ENCODE results near the gene UQCR10.

UQCR10 gene

DNA sequence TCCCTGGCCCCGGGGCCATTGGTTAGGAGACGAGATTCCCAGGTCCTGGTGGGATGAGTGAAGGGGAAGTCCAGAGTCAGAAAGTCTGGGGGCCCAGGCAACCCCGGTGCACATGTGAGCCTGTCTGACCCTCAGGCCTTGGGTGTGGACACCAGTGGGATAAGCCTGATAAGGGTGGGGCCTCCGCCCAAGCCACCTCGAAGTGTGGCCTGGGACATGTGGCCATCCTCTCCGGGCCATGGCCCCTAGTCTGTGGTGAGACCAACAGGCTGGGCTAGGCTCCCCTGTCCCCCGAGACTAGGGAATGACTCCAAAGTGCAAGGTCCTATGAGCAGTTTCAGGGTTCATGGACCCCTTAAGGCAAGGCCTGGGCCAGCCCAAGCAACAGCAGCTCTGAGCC lies 41.1 kb upstream of the UQCR10 start:
- no peak overlapping the region for H3K27ac ChIP-seq (replicated peaks)
- no peak overlapping the region for H3K4me3 ChIP-seq (replicated peaks; ENCODE audit: insufficient read depth, low read length)
- DNase-seq (ENCODE audit: low read depth in 1 of 2, low spot score in 1 of 2), result no peak
- TF ChIP-seq, protein P1, sequence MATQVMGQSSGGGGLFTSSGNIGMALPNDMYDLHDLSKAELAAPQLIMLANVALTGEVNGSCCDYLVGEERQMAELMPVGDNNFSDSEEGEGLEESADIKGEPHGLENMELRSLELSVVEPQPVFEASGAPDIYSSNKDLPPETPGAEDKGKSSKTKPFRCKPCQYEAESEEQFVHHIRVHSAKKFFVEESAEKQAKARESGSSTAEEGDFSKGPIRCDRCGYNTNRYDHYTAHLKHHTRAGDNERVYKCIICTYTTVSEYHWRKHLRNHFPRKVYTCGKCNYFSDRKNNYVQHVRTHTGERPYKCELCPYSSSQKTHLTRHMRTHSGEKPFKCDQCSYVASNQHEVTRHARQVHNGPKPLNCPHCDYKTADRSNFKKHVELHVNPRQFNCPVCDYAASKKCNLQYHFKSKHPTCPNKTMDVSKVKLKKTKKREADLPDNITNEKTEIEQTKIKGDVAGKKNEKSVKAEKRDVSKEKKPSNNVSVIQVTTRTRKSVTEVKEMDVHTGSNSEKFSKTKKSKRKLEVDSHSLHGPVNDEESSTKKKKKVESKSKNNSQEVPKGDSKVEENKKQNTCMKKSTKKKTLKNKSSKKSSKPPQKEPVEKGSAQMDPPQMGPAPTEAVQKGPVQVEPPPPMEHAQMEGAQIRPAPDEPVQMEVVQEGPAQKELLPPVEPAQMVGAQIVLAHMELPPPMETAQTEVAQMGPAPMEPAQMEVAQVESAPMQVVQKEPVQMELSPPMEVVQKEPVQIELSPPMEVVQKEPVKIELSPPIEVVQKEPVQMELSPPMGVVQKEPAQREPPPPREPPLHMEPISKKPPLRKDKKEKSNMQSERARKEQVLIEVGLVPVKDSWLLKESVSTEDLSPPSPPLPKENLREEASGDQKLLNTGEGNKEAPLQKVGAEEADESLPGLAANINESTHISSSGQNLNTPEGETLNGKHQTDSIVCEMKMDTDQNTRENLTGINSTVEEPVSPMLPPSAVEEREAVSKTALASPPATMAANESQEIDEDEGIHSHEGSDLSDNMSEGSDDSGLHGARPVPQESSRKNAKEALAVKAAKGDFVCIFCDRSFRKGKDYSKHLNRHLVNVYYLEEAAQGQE (IDR thresholded peaks at IDR 0.05; ENCODE audit: insufficient replicate concordance, low read depth), result no peak
- TF ChIP-seq GABPA (IDR thresholded peaks at IDR 0.05; ENCODE audit: low read depth), result no peak
- TF ChIP-seq, protein P2, sequence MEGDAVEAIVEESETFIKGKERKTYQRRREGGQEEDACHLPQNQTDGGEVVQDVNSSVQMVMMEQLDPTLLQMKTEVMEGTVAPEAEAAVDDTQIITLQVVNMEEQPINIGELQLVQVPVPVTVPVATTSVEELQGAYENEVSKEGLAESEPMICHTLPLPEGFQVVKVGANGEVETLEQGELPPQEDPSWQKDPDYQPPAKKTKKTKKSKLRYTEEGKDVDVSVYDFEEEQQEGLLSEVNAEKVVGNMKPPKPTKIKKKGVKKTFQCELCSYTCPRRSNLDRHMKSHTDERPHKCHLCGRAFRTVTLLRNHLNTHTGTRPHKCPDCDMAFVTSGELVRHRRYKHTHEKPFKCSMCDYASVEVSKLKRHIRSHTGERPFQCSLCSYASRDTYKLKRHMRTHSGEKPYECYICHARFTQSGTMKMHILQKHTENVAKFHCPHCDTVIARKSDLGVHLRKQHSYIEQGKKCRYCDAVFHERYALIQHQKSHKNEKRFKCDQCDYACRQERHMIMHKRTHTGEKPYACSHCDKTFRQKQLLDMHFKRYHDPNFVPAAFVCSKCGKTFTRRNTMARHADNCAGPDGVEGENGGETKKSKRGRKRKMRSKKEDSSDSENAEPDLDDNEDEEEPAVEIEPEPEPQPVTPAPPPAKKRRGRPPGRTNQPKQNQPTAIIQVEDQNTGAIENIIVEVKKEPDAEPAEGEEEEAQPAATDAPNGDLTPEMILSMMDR (IDR thresholded peaks at IDR 0.05; ENCODE audit: insufficient read depth, low read length), result no peak
- no peak for TF ChIP-seq POLR2AphosphoS5 (IDR thresholded peaks at IDR 0.05; ENCODE audit: low read depth)
- TF ChIP-seq SPI1 (IDR thresholded peaks at IDR 0.05; ENCODE audit: borderline replicate concordance, low read depth), result no peak
- H3K27me3 ChIP-seq (ENCODE audit: insufficient read depth, poor library complexity, severe bottlenecking), result peaks cover 19% of the 10 kb centered on the region

DNA sequence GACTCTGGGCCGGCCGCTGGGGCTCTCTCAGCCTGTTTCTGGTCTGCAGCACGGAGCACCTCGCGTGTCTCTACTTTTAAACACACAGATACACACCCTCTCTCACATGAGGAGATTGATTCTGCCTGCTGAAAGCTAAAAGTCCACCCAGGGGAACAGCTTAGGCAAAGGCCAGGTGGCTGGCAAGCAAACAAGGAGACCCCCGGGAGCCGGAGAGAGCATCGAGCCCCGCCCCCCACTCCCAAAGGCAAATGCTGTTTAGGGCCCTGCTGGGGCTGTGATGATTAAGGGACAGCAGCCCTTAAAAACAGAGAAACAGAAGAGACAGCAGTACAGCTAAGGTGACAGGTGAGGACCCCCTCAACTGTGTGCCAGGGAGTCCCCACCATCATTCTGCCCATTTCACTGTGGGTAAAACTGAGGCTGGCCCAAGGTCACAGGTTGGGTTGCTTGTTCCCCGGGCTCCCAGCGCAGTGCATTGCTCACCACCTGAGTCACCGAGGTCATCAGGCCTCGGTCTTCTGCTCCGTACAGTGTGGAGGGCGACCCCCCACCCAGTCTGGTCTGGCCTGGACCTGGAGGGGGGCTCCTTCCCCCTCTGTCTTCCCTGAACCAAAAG lies 40.5 kb upstream of the UQCR10 start:
- DNase-seq (ENCODE audit: low read depth in 1 of 2, low spot score in 1 of 2), result no peak
- Histone ChIP-seq H3K27me3 (ENCODE audit: insufficient read depth, poor library complexity, severe bottlenecking) (peaks cover 14% of the 10 kb centered on the region), H3K27ac (replicated peaks) (no peak overlapping the region), H3K4me3 (replicated peaks; ENCODE audit: insufficient read depth, low read length) (no peak overlapping the region)
- TF ChIP-seq SPI1 (IDR thresholded peaks at IDR 0.05; ENCODE audit: borderline replicate concordance, low read depth), result no peak
- TF ChIP-seq, protein P1 (IDR thresholded peaks at IDR 0.05; ENCODE audit: insufficient replicate concordance, low read depth), result no peak
- no peak for TF ChIP-seq GABPA (IDR thresholded peaks at IDR 0.05; ENCODE audit: low read depth)
- TF ChIP-seq POLR2AphosphoS5 (IDR thresholded peaks at IDR 0.05; ENCODE audit: low read depth), result no peak
- TF ChIP-seq, protein P2 (IDR thresholded peaks at IDR 0.05; ENCODE audit: insufficient read depth, low read length), result no peak

DNA sequence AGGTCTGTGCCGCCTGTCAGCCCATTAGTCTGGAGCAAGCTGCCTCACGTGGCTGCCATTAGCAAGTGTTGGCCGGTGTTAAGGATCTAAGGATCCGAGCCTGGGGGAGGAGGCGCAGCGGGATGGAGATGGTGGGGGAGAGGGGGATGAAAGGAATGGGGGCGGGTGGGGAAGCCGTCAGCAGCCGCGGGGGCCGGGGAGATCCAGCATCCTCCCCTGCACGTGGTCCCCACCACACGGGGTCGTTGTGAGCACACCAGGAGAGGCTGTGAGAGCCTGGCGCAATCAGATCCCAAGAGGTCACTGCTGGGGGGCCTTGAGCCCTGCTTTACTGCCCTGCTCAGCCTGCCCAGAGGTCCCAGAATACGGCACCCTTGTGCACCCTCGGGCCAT lies 40.0 kb upstream of the UQCR10 start:
- Histone ChIP-seq H3K4me3 (replicated peaks; ENCODE audit: insufficient read depth, low read length) (no peak overlapping the region), H3K27me3 (ENCODE audit: insufficient read depth, poor library complexity, severe bottlenecking) (peaks cover 13% of the 10 kb centered on the region), H3K27ac (replicated peaks) (no peak overlapping the region)
- TF ChIP-seq GABPA (IDR thresholded peaks at IDR 0.05; ENCODE audit: low read depth), result no peak
- TF ChIP-seq, protein P2 (IDR thresholded peaks at IDR 0.05; ENCODE audit: insufficient read depth, low read length), result no peak
- peak; percentile 13 to 44 for DNase-seq (ENCODE audit: low read depth in 1 of 2, low spot score in 1 of 2)

DNA sequence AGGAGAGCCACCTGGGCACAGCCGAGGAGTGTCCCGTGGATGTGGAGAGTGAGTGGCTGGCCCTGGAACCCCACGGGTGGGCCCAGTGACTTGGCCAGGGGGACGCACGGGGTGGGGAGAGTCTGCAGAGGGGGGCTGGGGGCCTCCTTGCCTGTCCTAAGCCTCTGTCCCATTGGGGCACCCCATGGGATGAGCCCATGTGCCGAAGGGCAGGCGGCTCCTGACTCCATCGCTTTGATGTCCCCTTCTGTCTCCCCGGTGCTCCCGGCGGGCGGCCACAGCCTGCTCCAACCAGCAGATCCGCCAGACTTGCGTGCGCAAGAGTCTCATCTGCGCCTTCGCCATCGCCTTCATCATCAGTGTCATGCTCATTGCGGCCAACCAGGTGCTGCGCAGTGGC lies 38.0 kb upstream of the UQCR10 start:
- H3K27ac ChIP-seq (replicated peaks), result no peak overlapping the region
- no peak overlapping the region for H3K4me3 ChIP-seq (replicated peaks; ENCODE audit: insufficient read depth, low read length)
- peaks cover 4% of the 10 kb centered on the region for H3K27me3 ChIP-seq (ENCODE audit: insufficient read depth, poor library complexity, severe bottlenecking)
- TF ChIP-seq, protein P1 (IDR thresholded peaks at IDR 0.05; ENCODE audit: insufficient replicate concordance, low read depth), result no peak
- TF ChIP-seq, protein P2 (IDR thresholded peaks at IDR 0.05; ENCODE audit: insufficient read depth, low read length), result no peak
- TF ChIP-seq GABPA (IDR thresholded peaks at IDR 0.05; ENCODE audit: low read depth) (no peak), POLR2AphosphoS5 (IDR thresholded peaks at IDR 0.05; ENCODE audit: low read depth) (no peak), SPI1 (IDR thresholded peaks at IDR 0.05; ENCODE audit: borderline replicate concordance, low read depth) (no peak)
- no peak for DNase-seq (ENCODE audit: low read depth in 1 of 2, low spot score in 1 of 2)
